ENCODE results near the gene TMEM255B. TPM values are rescaled to one million over a fixed set of nuclear protein-coding genes. Genes with fewer than 3 reads are reported as not detected.
"Not testable (repeated sequence)": the region's sequence is repeated elsewhere in the genome, so short reads cannot be mapped to it uniquely, and the experiment has no call there.

TMEM255B gene
- polyA plus RNA-seq (2013, experiment 1 of 2; ENCODE audit: insufficient read length): 3.1 TPM
- polyA plus RNA-seq (2013, experiment 2 of 2; ENCODE audit: insufficient read length): 1.8 TPM

DNA sequence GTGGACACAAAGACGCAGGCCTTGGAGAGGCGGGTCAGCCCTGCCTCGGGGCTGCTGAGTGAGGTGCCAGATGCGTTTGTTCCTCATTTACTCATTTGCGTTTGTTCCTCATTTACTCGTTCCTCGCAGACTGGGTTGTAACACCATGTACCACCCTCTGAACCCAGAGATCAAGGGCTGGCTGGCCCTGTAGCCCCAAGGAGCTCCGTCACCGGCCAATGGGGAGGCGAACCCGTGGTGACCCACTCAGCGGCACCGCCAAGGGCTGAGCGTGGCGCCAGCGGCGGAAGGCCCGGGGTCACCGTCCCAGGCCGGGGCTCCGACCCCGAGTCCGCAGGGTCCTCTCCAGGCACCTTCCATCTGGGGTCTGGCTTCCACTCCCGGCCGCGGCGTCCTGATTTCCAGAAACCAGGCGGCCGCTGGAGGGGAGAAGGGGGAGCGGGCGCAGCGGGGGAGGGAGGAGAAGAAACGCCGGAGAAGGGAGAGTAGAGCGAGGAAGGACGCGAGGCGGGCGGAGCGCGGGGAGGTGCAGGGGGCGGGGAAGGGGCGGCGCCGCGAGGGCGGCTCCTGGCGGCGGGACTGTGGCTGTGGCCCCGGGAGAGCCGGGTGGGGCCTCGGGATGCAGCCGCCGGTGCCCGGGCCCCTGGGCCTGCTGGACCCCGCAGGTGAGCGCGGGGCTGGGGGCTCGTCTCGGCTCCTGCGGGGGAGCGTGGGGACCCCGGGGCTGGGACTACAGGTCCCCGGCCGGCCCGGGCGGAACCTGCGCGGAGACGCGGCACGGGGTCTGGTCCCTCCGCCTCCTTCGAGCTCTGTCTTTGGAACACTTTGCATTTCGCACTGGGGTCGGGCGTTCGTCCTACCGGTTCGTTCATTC, at the start of gene TMEM255B:
Gene TMEM255B, plus strand, starts transcription at position 576 of the 874 bp plus-strand sequence. Its CDS starts 44 bp downstream, at position 620.
- DNase-seq: peak; percentile 72

DNA sequence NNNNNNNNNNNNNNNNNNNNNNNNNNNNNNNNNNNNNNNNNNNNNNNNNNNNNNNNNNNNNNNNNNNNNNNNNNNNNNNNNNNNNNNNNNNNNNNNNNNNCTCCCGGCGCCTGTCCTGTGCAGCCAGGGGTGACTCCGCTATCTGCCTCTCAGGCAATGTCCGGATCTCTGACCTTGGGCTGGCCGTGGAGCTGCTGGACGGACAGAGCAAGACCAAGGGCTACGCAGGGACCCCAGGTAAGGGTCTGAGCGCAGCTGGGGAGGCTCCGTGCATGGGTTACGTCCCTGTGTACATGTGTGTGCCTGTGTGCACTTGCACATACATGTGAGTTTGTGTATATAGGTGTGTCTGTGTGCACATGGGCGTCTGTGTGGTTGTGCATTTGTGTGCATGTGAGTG, 36.1 kb upstream of the TMEM255B start:
- DNase-seq: no peak

DNA sequence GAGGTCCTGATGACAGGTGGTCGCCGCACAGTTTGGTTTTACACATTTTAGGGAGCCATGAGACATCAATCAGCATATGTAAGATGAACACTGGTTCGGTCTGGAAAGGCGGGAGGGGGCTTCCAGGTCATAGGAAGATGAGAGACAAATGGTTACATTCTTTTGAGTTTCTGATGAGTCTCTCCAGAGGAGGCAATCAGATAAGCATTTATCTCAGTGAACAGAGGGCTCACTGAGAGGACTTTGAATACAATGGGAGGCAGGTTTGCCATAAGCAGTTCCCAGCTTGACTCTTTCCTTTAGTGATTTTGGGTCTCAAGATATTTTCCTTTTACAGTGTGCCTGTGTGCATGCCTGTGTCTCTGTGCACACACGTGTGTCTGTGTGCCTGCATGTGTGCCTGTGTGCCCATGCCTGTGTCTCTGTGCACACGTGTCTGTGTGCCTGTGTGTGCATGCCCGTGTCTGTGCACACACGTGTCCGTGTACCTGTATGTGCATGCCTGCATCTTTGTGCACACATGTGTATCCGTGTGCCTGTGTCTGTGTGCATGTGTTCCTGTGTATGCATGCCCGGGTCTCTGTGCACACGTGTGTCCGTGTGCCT, 35.5 kb upstream of the TMEM255B start:
- DNase-seq: no peak

DNA sequence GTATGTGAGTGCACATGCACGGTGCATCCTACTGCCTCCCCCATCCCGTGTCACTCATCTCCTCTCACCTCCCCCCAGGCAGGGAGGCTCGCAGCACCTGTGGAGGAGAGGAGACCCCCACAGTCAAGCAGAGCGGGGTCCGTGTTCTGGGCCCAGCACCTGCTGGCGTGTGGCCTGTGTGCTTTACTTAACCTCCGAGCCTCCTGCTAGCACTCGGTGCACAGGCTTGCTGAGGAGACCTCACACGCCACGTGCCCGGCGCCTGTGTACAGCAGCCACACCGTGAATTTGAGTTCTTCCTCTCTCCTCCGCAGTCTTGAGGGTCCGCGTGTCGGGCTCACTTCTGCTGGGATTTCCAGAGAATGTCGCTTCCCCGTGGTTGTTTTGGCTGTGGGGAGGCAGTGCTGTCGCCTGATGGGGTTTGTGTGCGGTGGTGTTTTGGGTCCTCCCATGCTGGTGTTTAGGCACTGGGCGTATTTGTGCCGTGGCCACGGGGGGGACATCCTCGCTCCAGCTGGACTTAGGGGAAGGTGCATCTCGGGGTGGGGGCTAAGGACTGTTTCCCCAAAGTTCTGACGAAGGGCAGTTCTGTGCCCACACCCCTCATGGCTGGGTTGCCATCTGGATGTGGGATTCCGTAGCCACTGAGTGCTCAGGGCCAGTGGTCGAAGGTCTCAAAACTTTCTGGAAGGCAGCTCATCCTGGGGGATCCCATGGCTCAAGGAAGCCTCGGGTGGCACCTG, 34.8 kb upstream of the TMEM255B start:
- DNase-seq: no peak

DNA sequence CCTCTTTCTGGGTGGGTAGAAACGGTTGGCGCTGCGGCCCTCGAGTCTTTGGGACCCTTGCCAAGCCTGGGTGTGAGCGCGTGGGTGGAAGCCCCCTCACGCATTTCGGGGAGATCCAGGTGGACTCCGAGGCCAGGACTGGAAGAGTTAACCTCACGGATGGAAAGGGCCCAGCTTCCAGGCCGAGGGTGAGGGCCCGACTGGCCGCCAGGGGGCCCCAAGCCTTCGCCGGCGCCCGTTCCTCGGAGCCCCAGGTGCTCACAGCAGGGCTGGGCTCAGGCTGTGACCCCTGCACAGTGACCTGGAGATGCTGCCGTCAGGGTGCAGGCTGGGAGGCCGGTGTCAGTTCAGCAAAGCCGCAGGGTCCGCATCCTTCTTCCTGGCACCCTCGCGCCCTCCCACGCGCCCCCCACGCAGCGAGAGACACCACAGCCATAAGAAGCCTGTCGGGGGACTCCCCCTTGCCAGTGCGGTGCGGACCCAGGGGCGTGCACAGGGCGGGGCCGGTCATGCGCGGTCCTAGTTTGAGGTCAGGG, 34.2 kb upstream of the TMEM255B start:
- DNase-seq: peak; percentile 54

DNA sequence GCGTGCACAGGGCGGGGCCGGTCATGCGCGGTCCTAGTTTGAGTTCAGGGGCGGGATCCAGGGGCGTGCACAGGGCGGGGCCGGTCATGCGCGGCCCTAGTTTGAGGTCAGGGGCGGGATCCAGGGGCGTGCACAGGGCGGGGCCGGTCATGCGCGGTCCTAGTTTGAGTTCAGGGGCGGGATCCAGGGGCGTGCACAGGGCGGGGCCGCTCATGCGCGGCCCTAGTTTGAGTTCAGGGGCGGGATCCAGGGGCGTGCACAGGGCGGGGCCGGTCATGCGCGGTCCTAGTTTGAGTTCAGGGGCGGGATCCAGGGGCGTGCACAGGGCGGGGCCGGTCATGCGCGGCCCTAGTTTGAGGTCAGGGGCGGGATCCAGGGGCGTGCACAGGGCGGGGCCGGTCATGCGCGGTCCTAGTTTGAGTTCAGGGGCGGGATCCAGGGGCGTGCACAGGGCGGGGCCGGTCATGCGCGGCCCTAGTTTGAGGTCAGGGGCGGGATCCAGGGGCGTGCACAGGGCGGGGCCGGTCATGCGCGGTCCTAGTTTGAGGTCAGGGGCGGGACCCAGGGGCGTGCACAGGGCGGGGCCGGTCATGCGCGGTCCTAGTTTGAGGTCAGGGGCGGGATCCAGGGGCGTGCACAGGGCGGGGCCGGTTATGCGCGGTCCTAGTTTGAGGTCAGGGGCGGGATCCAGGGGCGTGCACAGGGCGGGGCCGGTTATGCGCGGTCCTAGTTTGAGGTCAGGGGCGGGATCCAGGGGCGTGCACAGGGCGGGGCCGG, 33.5 kb upstream of the TMEM255B start:
- DNase-seq: not testable (repeated sequence)

DNA sequence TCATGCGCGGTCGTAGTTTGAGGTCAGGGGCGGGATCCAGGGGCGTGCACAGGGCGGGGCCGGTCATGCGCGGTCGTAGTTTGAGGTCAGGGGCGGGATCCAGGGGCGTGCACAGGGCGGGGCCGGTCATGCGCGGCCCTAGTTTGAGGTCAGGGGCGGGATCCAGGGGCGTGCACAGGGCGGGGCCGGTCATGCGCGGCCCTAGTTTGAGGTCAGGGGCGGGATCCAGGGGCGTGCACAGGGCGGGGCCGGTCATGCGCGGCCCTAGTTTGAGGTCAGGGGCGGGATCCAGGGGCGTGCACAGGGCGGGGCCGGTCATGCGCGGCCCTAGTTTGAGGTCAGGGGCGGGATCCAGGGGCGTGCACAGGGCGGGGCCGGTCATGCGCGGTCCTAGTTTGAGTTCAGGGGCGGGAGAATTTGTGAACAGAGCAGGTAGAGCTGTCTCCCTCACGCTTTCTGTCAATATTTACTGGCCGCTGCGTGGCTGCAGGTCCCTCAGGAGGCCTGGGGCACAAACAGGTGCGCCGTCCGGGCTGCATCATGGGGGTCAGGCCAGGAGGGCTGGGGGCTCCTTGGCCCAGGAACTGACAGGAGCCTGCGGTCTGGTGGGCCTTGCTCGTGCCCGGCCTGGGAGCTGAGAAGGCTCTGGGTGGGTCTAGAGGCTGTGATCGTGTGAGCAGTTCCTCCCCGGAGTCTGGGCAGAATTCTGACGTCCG, 32.8 kb upstream of the TMEM255B start:
- not testable (repeated sequence) for DNase-seq

DNA sequence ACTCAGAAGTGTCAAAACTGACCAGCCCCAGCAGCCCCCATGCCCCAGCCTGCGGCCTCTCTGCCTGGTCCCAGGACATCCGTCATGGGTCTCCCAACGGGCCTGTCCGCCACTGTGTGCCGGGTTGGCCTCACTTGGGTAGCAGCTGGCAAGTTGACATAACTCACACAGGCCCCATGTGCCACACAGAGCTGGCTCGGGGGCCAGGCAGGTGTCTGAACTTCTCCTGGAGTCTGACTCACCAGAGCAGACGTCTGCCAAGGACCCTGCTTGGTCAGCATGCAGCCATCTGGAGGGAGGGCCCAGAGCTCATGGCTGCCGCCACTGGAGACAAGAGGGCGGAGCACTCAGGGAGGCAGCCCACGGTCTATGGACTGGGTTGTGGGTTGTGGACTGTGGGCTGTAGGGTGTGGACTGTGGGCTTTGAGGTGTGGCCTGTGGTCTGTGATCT, 32.0 kb upstream of the TMEM255B start:
- peak; percentile 26 for DNase-seq

DNA sequence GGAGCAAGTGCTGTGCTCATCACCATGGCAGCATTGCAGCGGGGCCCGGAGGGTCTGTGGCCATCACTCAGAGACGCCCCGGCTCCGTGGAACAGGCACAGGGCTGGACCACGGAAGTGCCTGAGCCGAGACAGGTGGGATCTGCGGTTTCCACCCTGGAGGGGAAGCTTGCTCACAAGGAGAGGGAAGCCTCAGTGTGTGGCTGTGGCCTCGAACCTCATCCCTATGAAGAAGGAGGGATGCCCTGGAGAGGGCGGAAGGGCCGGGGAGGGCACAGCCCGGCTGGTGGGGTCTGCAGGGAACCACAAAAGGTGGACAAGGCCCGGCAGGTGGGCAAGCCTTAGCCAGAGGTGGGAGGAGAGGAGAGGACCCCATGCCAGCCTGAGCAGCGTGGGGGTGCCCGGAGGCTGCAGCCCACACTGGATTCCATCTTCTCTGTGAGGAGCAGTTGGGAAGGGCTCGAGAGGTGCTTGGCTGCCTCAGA, 30.4 kb upstream of the TMEM255B start:
- no peak for DNase-seq

DNA sequence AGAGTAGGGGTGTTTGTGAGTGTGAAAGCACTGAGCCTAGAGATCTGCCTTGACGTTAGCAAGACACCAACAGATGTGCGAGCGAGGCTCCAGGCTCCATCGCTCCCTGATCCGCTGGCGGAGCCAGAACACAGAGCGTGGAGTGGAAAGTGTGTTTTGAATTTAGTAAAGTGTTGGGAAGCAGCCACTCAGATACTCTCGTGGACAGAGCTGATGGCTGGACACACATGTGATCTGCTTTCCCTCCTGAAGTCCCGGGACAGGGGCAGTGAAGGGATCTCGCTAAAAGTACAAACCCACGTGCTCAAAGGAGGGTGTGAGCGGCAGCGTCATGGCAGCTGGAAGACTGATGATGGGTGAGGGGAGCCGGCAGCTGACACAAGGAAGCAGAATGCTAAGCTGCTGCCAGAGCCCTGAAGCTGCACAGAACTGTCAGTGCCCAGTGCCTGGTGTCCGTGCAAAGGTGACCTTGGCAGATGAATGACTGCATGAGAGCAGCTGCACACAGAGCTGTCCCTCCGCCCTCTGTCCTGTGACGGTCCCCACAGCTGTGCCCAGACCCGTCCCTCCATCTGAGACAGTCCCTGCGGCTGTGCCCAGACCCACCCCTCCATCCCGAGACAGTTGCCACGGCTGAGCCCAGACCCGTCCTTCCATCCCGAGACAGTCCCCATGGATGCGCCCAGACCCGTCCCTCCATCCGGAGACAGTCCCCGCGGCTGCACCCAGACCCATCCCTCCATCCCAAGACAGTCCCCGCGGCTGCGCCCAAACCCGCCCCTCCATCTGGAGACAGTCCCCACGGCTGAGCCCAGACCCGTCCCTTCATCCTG, 29.6 kb upstream of the TMEM255B start:
- DNase-seq: peak; percentile 15

DNA sequence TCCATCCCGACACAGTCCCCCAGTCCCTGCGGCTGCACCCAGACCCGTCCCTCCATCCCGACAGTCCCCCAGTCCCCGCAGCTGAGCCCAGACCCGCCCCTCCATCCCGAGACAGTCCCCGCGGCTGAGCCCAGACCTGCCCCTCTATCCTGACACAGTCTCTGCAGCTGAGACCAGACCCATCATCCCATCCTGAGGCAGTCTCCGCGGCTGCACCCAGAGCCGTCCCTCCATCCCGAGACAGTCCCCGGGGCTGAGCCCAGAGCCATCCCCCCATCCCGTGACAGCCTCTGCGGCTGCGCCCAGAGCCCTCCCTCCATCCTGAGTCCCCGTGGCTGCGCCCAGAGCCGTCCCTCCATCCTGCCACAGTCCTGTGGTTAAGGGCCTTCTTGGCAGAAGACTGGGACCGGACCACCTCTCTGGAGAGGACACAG, 28.8 kb upstream of the TMEM255B start:
- no peak for DNase-seq

DNA sequence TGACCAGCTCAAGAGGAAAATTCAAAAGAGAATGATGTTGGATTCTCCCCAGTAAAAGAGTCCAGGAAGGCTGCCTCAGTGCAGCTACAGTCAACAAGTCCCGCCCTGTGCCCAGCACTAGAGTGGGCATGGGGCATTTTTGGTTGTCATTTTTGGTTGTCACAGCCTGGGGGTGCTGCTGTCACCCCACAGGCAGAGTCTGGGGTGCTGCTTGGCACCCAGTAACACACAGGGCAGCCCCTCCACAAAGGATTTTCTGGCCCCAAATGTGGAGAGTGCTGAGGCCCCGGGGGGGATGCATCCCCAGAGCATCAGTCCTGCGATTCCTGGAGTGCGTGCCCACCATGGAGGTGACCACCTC, 28.2 kb upstream of the TMEM255B start:
- DNase-seq: no peak

DNA sequence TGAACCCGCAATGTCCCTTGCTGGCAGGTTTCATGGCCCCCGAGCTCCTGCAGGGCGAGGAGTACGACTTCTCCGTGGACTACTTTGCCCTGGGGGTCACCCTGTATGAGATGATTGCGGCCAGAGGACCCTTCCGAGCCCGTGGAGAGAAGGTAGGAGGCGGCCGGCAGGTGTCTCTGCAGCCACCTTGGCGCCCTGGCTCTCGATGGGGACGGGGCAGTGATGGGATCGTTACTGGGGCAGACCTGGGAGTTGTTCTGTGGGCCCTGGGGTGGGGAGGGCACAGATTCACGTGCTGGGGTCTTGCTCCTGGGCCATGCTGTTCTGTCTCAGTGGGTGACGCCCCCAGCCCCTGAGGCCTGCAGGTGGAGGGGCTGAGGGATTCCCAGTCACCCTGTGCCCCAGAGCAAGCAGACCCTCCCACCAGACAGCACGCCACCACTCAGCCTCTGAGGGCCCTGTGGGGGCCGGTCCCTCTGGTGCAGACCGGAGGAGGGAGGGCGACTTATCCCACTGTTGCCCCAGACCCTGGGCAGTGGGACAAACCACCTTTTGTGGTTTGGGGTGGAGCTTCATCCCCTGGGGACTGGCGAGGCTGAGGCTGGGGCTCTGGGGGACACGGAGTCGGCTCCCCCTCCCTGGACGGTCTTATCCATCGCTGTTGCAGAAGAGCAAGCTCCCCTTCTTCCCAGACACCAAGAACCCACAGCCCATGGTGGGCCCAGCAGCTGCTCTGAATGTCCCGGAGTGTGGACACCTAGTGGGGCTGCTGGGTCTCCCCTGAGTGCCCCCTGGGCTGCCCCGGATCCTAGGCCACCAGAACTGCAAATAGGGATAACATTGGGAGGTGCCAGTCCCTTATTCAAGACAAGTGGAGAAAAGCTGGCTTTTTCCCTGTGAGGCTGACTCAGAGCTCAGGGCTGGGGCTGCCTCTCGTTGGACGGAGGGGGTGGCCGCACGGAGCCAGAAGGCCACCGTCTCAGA, 27.5 kb upstream of the TMEM255B start:
- DNase-seq: no peak

DNA sequence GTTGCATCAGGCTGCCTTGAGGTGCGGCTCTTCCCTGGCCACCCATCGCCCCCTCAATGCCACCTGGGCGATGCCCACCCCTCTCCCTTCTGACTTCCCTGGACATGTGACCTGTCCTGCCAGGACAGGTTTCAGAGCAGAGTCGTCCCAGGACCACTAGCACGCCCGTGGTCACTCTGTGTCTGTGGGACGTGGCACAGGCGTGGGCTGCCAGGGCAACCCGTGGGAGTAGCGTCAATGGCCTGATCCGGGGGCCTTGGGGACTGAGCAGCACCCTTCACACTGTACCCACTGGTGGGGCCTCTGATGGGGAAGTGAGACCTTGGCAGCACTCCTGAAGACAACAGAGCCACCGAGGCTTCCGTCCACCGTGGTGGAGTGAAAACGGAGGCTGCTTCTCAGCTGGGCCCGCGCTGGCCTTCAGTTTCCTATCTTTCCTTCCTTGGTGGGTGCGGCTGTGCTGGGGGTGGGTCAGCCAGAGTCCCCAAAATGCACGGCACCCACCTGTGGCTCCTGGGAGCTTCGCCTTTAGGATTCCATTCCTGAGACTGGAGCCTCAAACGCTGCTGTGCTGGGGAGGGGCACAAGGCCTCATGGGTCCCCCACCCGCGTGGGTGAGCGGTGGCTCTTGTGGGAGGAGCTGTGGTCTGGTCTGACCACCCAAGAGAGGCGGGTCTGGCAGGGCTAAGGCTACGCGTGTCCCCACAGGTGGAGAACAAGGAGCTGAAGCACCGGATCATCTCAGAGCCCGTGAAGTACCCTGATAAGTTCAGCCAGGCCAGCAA, 26.7 kb upstream of the TMEM255B start:
- DNase-seq: no peak

DNA sequence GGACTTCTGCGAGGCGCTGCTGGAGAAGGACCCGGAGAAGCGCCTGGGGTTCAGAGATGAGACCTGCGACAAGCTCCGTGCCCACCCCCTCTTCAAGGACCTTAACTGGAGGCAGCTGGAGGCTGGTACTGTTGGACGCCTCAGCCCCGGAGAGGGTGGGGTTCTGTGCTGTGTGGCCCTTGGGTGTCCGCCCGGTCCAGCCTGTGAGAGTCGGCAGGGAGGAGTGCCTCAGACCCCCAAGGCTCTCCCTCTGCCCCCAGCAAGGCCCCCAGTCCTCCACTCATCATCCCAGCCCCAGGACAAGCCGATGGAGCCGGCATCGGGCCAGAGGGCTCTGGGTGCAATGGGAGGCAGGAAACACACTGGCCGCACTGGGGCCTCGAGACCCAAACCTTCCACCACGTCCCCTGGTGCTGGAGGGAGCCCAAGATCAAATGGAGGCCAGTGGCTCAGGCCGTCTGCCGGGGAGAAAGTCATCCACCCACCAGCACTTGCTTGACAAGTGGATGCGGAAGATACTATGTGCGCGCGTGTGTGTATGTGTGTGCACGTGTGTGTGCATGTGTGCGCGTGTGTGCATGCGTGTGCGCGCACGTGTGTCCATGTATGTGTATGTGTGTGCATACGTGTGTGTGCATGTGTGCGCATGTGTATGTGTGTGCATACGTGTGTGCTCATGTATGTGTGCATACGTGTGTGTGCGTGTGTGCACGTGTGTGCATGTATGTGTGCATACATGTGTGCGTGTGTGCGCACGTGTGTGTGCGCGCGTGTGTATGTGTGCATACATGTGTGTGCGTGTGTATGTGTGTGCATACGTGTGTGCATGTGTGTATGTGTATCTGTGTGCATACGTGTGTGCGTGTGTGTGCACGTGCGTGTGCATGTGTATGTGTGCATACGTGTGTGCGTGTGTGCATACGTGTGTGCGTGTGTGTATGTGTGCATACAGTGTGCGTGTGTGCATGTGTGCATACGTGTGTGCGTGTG, 25.8 kb upstream of the TMEM255B start:
- DNase-seq: no peak

DNA sequence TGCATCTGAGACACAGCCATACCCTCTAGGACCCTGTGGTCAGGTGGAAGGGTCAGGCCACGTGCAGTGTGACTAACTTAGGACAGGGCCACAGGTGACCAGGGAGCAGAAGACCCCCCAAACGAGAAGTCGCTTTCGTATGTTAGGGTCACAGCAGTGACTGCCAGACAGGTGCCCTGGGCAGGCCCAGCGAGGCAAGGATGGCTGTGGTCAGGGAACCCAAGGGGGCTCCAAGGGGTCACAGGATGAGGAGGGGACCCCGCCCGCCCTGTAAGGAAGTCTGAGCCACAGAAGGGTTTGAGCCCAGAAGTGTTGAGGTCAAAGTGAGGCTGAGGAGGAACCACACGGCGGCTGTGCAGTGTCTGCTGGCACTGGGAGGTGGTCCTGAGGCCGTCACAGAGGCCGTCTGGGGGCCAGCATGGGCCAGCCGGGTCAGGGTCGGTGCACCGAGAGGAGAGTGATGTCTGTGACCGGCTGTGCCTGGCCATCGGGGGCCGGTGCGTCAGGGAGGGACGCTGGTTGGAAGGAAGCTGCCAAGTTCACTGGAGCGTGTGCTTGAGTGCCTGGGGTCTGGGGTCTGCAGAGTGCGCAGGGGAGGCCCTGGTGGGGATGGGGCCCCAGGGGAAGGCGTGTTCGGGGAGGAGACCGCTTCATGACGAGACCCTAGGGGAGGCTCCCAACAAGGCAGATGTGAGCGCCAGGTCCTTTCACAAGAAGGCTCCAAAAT, 24.8 kb upstream of the TMEM255B start:
- no peak for DNase-seq

All from fibroblast of skin of back (primary cell).